HepG2 (cell line): ENCODE results near the gene ZNF276. TPM values are rescaled to one million over a fixed set of nuclear protein-coding genes. Genes with fewer than 3 reads are reported as not detected.
A peak's percentile ranks its signal among the peaks of the same experiment; 100 is the strongest.

ENCODE experiments used
- ATAC-seq: fragments of 200-7000 bp; cut with Tn5 transposase; 3 replicates; pipeline ENCODE4 v1.9.1; 2020; ENCODE audit warnings: mild to moderate bottlenecking, moderate library complexity
- BruUV-seq: library from RNA; stranded (reverse); fragments of 400-500 nt; replicated peaks from 2 replicates; lab custom pipeline; 2021; lab: Mats Ljungman, UMichigan
- CTCF ChIA-PET: fragments of 300-600 bp; formaldehyde crosslinking; extraction: SDS; loops from one replicate; lab custom pipeline; 2021; ENCODE audit warnings: low total read pairs, inconsistent platforms, low intra/inter-chr PET ratio; lab: Yijun Ruan, JAX
- POLR2A ChIA-PET: fragments of 350-600 bp; sonication (Branson Sonifier 250); formaldehyde crosslinking; loops from one replicate; lab custom pipeline; 2020; ENCODE audit warnings: antibody characterized with exemption, inconsistent platforms; lab: Yijun Ruan, JAX
- DNase-seq: peaks from one replicate; pipeline ENCODE4 v3.0.0-alpha.2; 2015; ENCODE audit warnings: low spot score
- FAIRE-seq: peaks from 3 replicates; lab custom pipeline; 2011; peaks lifted over from hg19 to GRCh38; lab: Jason Lieb, UNC
- H2AFZ ChIP-seq: one replicate; pipeline ENCODE4 v1.6.1; 2011; ENCODE audit warnings: low read length, inconsistent platforms
- H3K27ac ChIP-seq: fragments of 300-600 bp; 3 replicates; pipeline ENCODE4 v1.8.0; 2011; ENCODE audit warnings: mixed run types, mild to moderate bottlenecking, mixed read lengths, low read length, inconsistent platforms; ENCODE audit not compliant: insufficient read depth; ENCODE audit errors: extremely low read length
- H3K27me3 ChIP-seq, 2 experiments: fragments of 200-600 bp in 1 of 2; 2 replicates in 1 of 2; 3 replicates in 1 of 2; pipeline versions ENCODE4 v1.6.0 to v1.8.0; 2011; ENCODE audit warnings: low read length in 2 of 2, mild to moderate bottlenecking in 2 of 2, moderate library complexity in 2 of 2, inconsistent platforms in 1 of 2; ENCODE audit not compliant: insufficient read depth in 2 of 2, control insufficient read depth in 1 of 2
- H3K36me3 ChIP-seq, 2 experiments: fragments of 200-600 bp in 1 of 2; replicated peaks in 1 of 2; 2 replicates in 1 of 2; 3 replicates in 1 of 2; pipeline versions ENCODE4 v1.5.1 to v1.8.0; 2011; ENCODE audit warnings: low read length in 2 of 2, inconsistent platforms in 1 of 2; ENCODE audit not compliant: insufficient read depth in 2 of 2, control insufficient read depth in 1 of 2
- H3K4me1 ChIP-seq: 2 replicates; pipeline ENCODE4 v1.5.1; 2012; ENCODE audit warnings: low read length, inconsistent platforms; ENCODE audit not compliant: insufficient read depth
- H3K4me2 ChIP-seq: 2 replicates; pipeline ENCODE4 v1.6.0; 2011; ENCODE audit warnings: low read depth, low read length, inconsistent platforms
- H3K4me3 ChIP-seq, 3 experiments: fragments of 200-600 bp in 1 of 3; sonication (generic), shearing (Covaris generic) in 1 of 3; replicated peaks in 1 of 3; 2 replicates each; pipeline ENCODE4 v1.5.1; 2011 to 2016; ENCODE audit warnings: low read length in 3 of 3, inconsistent platforms in 2 of 3, low read depth in 2 of 3, mild to moderate bottlenecking in 2 of 3, control low read depth in 1 of 3, mixed read lengths in 1 of 3; ENCODE audit not compliant: insufficient read depth in 1 of 3
- H3K79me2 ChIP-seq: one replicate; pipeline ENCODE4 v1.6.1; 2011; ENCODE audit warnings: low read length, inconsistent platforms; ENCODE audit not compliant: insufficient read depth
- H3K9ac ChIP-seq: 2 replicates; pipeline ENCODE4 v1.6.0; 2011; ENCODE audit warnings: mild to moderate bottlenecking, low read depth, low read length, inconsistent platforms; ENCODE audit not compliant: insufficient read depth
- H3K9me3 ChIP-seq: 2 replicates; pipeline ENCODE4 v1.5.1; 2012; ENCODE audit warnings: mild to moderate bottlenecking, low read length
- H4K20me1 ChIP-seq: 2 replicates; pipeline ENCODE4 v1.6.0; 2011; ENCODE audit warnings: inconsistent platforms, mild to moderate bottlenecking, low read length, moderate library complexity; ENCODE audit not compliant: insufficient read depth
- ARID4A ChIP-seq: sonication (generic); formaldehyde crosslinking; IDR thresholded peaks from 2 replicates; pipeline ENCODE4 v1.5.0; 2020; ENCODE audit warnings: mild to moderate bottlenecking, missing genetic modification reagents, borderline replicate concordance
- CCDC6 ChIP-seq: sonication (generic); formaldehyde crosslinking; IDR thresholded peaks from 2 replicates; pipeline ENCODE4 v1.8.1; 2022; ENCODE audit warnings: mild to moderate bottlenecking, missing genetic modification reagents, moderate library complexity
- DMAP1 ChIP-seq: IDR thresholded peaks from 2 replicates; pipeline ENCODE4 v1.6.1; 2016
- ETV6 ChIP-seq: sonication (generic); formaldehyde crosslinking; conservative IDR thresholded peaks from 2 replicates; pipeline ENCODE4 v1.4.0; 2020; ENCODE audit warnings: missing genetic modification reagents
- HOXA9 ChIP-seq: sonication (generic); formaldehyde crosslinking; IDR thresholded peaks from 2 replicates; pipeline ENCODE4 v1.8.1; 2022; ENCODE audit warnings: missing genetic modification reagents, mild to moderate bottlenecking, moderate library complexity, borderline replicate concordance
- MEIS1 ChIP-seq: sonication (generic); formaldehyde crosslinking; IDR thresholded peaks from 2 replicates; pipeline ENCODE4 v1.9.0; 2021; ENCODE audit warnings: mild to moderate bottlenecking, missing genetic modification reagents, moderate library complexity, borderline replicate concordance
- MTF2 ChIP-seq: sonication (generic); formaldehyde crosslinking; IDR thresholded peaks from 2 replicates; pipeline ENCODE4 v1.5.0; 2020; ENCODE audit warnings: missing genetic modification reagents, borderline replicate concordance
- RAD21 ChIP-seq: fragments of 450-650 bp; formaldehyde crosslinking; IDR thresholded peaks from 2 replicates; pipeline ENCODE4 v1.5.0; 2020; ENCODE audit warnings: mild to moderate bottlenecking
- SALL2 ChIP-seq: sonication (generic); formaldehyde crosslinking; IDR thresholded peaks from 2 replicates; pipeline ENCODE4 v1.8.1; 2023; ENCODE audit warnings: mild to moderate bottlenecking, missing genetic modification reagents, inconsistent platforms
- SKIL ChIP-seq: sonication (generic); formaldehyde crosslinking; IDR thresholded peaks from 2 replicates; pipeline ENCODE4 v1.8.0; 2022; ENCODE audit warnings: missing genetic modification reagents, mild to moderate bottlenecking, moderate library complexity, borderline replicate concordance
- ZNF280D ChIP-seq: sonication (generic); formaldehyde crosslinking; IDR thresholded peaks from 2 replicates; pipeline ENCODE4 v1.5.1; 2020; ENCODE audit warnings: mild to moderate bottlenecking, missing genetic modification reagents
- ZNF468 ChIP-seq: sonication (generic); formaldehyde crosslinking; IDR thresholded peaks from 2 replicates; pipeline ENCODE4 v1.8.0; 2022; ENCODE audit warnings: mild to moderate bottlenecking, moderate library complexity, missing genetic modification reagents
- ZNF546 ChIP-seq: sonication (generic); formaldehyde crosslinking; conservative IDR thresholded peaks from 2 replicates; pipeline ENCODE4 v1.8.1; 2023; ENCODE audit warnings: mild to moderate bottlenecking, missing genetic modification reagents
- WGBS: methylation state at CpG from one replicate; pipeline ENCODE4 v1.1.6; 2017; ENCODE audit warnings: low lambda C conversion rate; 5-methylcytosine and 5-hydroxymethylcytosine counted together
- in situ Hi-C: cut with HindIII; loops from 2 replicates; pipeline ENCODE4 v1.10.0; 2017; ENCODE audit warnings: low pct_unique_long_range_greater_than_20kb; ENCODE audit not compliant: extremely low pct_ligation_motif_present
- intact Hi-C: fragments of 100-400 bp; cut with micrococcal nuclease; formaldehyde crosslinking; loops from one replicate; pipeline ENCODE4 v1.10.0; 2022; ENCODE audit not compliant: unreplicated experiment
- polyA plus RNA-seq, 8 experiments: library from polyadenylated mRNA; depleted of rRNA in 3 of 8; stranded (reverse) in 7 of 8; unstranded in 1 of 8; fragments of >200 nt; fragmentation: Illumina TruSeq in 4 of 8; extraction: Trizol in 4 of 8; gene quantifications; 2 replicates each; pipeline versions ENCODE4 v1.2.1 to v1.2.3, GENCODE V29; 2011 to 2016; ENCODE audit warnings: low read depth in 4 of 8, missing spikeins in 1 of 8, mixed read lengths in 1 of 8; ENCODE audit not compliant: insufficient read depth in 1 of 8
- total RNA-seq, 5 experiments: library from RNA; depleted of rRNA; stranded (reverse); fragments of >200 nt; fragmentation: Illumina TruSeq; extraction: Trizol; gene quantifications; 2 replicates each; pipeline ENCODE4 v1.2.3, GENCODE V29; 2016; ENCODE audit warnings: low read depth in 1 of 5

The ZNF276 gene
- total and polyA plus RNA-seq, 2 of the 13 experiments (the other 11 are each of a cell fraction or from before 2014, with no cell fraction given) = 17.7 to 18.0 TPM

- peak; percentile 59; the same call in 1 of the 2 replicates for TF ChIP-seq ZNF280D (CRISPR knock-in tag)
Measured at GRCh38 chr16:89678258-89678657, 43.1 kb upstream of the ZNF276 start (continued).

GRCh38 chr16:89685916-89686315 lies 35.4 kb upstream of the ZNF276 start:
- Histone ChIP-seq H3K36me3 (no peaks in the 10 kb centered on the region), H4K20me1 (no peaks in the 10 kb centered on the region), H3K4me3 (no peak overlapping the region), H3K79me2 (no peaks in the 10 kb centered on the region), H3K27ac (peak overlapping the region; percentile 17), H3K4me1 (peaks cover 58% of the 10 kb centered on the region), H3K27me3 (no peaks in the 10 kb centered on the region), H3K4me2 (0 out of 2 replicates have a peak overlapping the region, but pooled peaks have one; percentile 28), H3K9ac (no peak overlapping the region), H3K9me3 (peaks cover 15% of the 10 kb centered on the region), H2AFZ (no peak overlapping the region)
- ATAC-seq = no peak
- intact Hi-C loops (loop anchor here (2.0 kb wide), 2 partner anchors 15 kb away; partner anchors contain the start of gene SPATA2L), in situ Hi-C loops (no loop called here)
- ChIA-PET POLR2A (interaction anchor here (1.1 to 2.5 kb wide), 2 partner anchors 9 to 14 kb away, joined by 7 to 32 read pairs; no protein-coding TSS in a partner anchor), CTCF (no interaction called here)
- no TSS peak for BruUV-seq
- 100% methylated on average over 1 of the region's 1 CpG for WGBS
- DNase-seq = no peak
- no peak for FAIRE-seq
- TF ChIP-seq ETV6 (CRISPR knock-in tag) (no peak), ZNF468 (CRISPR knock-in tag) (no peak), ARID4A (CRISPR knock-in tag) (0 out of 2 replicates have a peak, but pooled peaks have one; percentile 24), ZNF546 (CRISPR knock-in tag) (no peak), SALL2 (CRISPR knock-in tag) (no peak), SKIL (CRISPR knock-in tag) (no peak), DMAP1 (CRISPR knock-in tag) (no peak), HOXA9 (no peak), MTF2 (CRISPR knock-in tag) (no peak), MEIS1 (CRISPR knock-in tag) (no peak), CCDC6 (CRISPR knock-in tag) (no peak), RAD21 (no peak)
